ENCODE measurements around the gene PCBP3.

PCBP3 gene

GRCh38 chr21:45980697-45981096 lies 337.2 kb downstream of the PCBP3 start:
- H3K27me3 ChIP-seq (ENCODE audit: control insufficient read depth, insufficient read depth, low read length), result peaks cover 31% of the 10 kb centered on the region
- no peaks in the 10 kb centered on the region for H3K9me3 ChIP-seq (ENCODE audit: control insufficient read depth, low read length)
- no peaks in the 10 kb centered on the region for H3K36me3 ChIP-seq (ENCODE audit: control insufficient read depth, insufficient read depth, low read length)
- peaks cover 16% of the 10 kb centered on the region for H3K4me1 ChIP-seq (ENCODE audit: control insufficient read depth, insufficient read depth, low read length)
- no peak overlapping the region for H3K9ac ChIP-seq (ENCODE audit: low read length)
- no peak overlapping the region for H3K4me3 ChIP-seq (ENCODE audit: low read length)

DNA sequence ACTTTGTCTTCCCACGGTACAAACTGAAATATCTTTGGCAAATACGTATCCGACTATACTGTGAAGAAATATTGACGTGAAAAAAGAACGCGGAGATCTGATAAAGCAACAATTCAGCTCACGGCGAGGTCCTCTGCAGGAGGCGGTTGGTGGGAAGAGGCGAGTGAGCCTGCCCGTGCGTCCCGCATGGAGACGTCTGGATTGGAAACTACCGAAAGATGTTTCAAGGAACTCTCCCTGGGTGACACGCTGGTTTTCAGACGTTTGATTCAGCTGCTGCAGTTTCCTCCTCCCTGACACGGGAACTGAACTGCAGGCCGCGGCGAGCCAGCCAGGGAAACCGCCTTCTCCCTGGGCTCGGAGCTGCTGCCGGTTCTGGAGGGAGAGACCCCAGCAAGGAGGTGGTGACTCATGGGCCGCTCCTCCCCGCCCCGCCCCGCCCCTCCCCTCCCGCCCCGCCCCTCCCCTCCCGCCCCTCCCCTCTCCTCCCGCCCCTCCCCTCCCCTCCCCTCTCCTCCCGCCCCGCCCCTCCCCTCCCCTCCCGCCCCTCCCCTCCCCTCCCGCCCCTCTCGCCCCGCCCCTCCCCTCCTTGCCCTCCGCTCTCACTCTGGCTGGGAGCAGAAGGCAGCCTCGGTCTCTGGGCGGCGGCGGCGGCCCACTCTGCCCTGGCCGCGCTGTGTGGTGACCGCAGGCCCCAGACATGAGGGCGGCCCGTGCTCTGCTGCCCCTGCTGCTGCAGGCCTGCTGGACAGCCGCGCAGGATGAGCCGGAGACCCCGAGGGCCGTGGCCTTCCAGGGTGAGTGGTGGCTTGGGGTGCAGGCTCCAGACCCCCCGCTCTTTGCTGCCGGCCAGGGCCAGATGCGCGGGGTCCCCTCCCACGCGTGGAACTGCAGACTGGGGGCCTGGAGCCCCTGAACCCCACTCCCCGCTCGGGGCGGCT lies 337.9 kb downstream of the PCBP3 start, which contains the start of gene COL6A1:
COL6A1 (plus strand) TSS at position 620 of the 941 bp plus-strand sequence; CDS start at position 701, 81 bp downstream.
- Histone ChIP-seq H3K9me3 (ENCODE audit: control insufficient read depth, low read length) (no peaks in the 10 kb centered on the region), H3K27me3 (ENCODE audit: control insufficient read depth, insufficient read depth, low read length) (peaks cover 31% of the 10 kb centered on the region), H3K4me1 (ENCODE audit: control insufficient read depth, insufficient read depth, low read length) (peaks cover 16% of the 10 kb centered on the region)

GRCh38 chr21:45982092-45982757 lies 338.7 kb downstream of the PCBP3 start:
- peak overlapping the region; percentile 29 for H3K9ac ChIP-seq (ENCODE audit: low read length)
- no peaks in the 10 kb centered on the region for H3K9me3 ChIP-seq (ENCODE audit: control insufficient read depth, low read length)
- no peaks in the 10 kb centered on the region for H3K36me3 ChIP-seq (ENCODE audit: control insufficient read depth, insufficient read depth, low read length)
- peaks cover 27% of the 10 kb centered on the region for H3K27me3 ChIP-seq (ENCODE audit: control insufficient read depth, insufficient read depth, low read length)
- no peak overlapping the region for H3K4me3 ChIP-seq (ENCODE audit: low read length)
- peaks cover 16% of the 10 kb centered on the region for H3K4me1 ChIP-seq (ENCODE audit: control insufficient read depth, insufficient read depth, low read length)

More for the DNA sequence above, 337.9 kb downstream of the PCBP3 start, which contains the start of gene COL6A1:
- Histone ChIP-seq H3K4me3 (ENCODE audit: low read length) (no peak within 1 kb of the TSS), H3K36me3 (ENCODE audit: control insufficient read depth, insufficient read depth, low read length) (no peaks in the 10 kb centered on the region), H3K9ac (ENCODE audit: low read length) (peak within 1 kb of the TSS; percentile 29)

GRCh38 chr21:45982758-45983648 lies 339.5 kb downstream of the PCBP3 start:
- Histone ChIP-seq H3K4me3 (ENCODE audit: low read length) (no peak overlapping the region), H3K9me3 (ENCODE audit: control insufficient read depth, low read length) (no peaks in the 10 kb centered on the region), H3K9ac (ENCODE audit: low read length) (peak overlapping the region; percentile 29), H3K27me3 (ENCODE audit: control insufficient read depth, insufficient read depth, low read length) (peaks cover 27% of the 10 kb centered on the region), H3K36me3 (ENCODE audit: control insufficient read depth, insufficient read depth, low read length) (no peaks in the 10 kb centered on the region), H3K4me1 (ENCODE audit: control insufficient read depth, insufficient read depth, low read length) (peaks cover 16% of the 10 kb centered on the region)

DNA sequence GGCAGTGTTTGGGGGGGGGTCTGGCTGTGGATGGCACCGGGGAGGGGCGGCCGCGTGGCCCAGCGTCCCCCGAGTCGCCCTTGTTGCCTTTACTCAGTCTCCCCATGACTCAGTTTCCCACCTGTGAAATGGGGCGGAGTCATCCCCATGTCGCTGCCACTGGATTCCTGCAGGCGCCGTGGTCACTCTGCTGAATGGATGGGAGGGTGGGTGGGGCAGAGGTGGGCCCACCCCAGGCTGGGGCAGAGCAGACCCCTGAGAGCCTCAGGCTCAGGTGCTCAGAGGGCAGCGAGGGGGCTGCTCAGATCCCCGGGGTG lies 340.1 kb downstream of the PCBP3 start:
- H3K9ac ChIP-seq (ENCODE audit: low read length), result no peak overlapping the region
- no peak overlapping the region for H3K4me3 ChIP-seq (ENCODE audit: low read length)
- H3K9me3 ChIP-seq (ENCODE audit: control insufficient read depth, low read length), result no peaks in the 10 kb centered on the region
- no peaks in the 10 kb centered on the region for H3K36me3 ChIP-seq (ENCODE audit: control insufficient read depth, insufficient read depth, low read length)
- H3K27me3 ChIP-seq (ENCODE audit: control insufficient read depth, insufficient read depth, low read length), result peaks cover 27% of the 10 kb centered on the region
- H3K4me1 ChIP-seq (ENCODE audit: control insufficient read depth, insufficient read depth, low read length), result peaks cover 16% of the 10 kb centered on the region

DNA sequence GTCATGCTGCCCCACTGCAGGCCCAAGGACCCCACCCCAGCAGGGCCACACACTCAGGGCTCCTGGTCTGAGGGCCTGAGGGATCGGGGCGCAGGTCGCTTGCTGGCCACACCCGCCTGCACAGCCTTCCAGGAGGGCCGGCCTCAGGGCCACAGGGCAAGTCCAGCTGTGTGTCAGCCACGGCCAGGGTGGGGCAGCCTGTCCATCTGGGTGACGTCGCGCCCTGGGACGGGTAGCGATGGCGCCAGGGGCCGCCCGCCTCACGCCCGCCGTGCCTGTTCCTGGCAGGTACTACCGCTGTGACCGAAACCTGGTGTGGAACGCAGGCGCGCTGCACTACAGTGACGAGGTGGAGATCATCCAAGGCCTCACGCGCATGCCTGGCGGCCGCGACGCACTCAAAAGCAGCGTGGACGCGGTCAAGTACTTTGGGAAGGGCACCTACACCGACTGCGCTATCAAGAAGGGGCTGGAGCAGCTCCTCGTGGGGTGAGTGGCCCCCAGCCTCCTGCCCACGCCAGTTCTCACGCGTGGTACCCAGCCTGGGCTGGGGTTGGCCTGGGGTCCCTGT lies 340.5 kb downstream of the PCBP3 start:
- no peaks in the 10 kb centered on the region for H3K36me3 ChIP-seq (ENCODE audit: control insufficient read depth, insufficient read depth, low read length)
- H3K27me3 ChIP-seq (ENCODE audit: control insufficient read depth, insufficient read depth, low read length), result peaks cover 27% of the 10 kb centered on the region
- H3K4me1 ChIP-seq (ENCODE audit: control insufficient read depth, insufficient read depth, low read length), result peaks cover 16% of the 10 kb centered on the region
- H3K9ac ChIP-seq (ENCODE audit: low read length), result no peak overlapping the region
- no peak overlapping the region for H3K4me3 ChIP-seq (ENCODE audit: low read length)
- no peaks in the 10 kb centered on the region for H3K9me3 ChIP-seq (ENCODE audit: control insufficient read depth, low read length)

DNA sequence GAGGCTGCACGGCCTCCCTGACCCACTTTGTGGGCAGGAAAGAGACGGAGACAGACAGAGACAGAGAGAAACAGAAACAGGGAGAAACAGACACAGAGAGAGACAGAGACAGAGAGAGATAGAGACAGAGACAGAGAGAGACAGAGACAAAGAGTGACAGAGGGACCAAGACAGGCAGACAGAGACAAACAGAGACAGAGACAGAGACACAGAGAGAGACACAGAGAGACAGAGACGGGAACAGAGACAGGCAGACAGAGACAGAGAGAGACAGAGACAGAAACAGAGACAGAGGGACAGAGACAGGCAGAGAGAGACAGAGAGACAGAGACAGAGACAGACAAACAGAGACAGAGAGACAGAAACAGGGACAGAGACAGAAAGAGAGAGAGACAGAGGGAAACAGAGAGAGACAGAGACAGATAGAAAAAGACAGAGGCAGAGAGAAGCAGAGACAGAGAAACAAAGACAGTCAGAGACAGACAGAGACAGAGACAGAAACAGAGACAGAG lies 341.1 kb downstream of the PCBP3 start:
- H3K9ac ChIP-seq (ENCODE audit: low read length), result peak overlapping the region; percentile 43
- H3K4me1 ChIP-seq (ENCODE audit: control insufficient read depth, insufficient read depth, low read length), result peaks cover 16% of the 10 kb centered on the region
- H3K4me3 ChIP-seq (ENCODE audit: low read length), result no peak overlapping the region
- no peaks in the 10 kb centered on the region for H3K9me3 ChIP-seq (ENCODE audit: control insufficient read depth, low read length)
- no peaks in the 10 kb centered on the region for H3K36me3 ChIP-seq (ENCODE audit: control insufficient read depth, insufficient read depth, low read length)
- H3K27me3 ChIP-seq (ENCODE audit: control insufficient read depth, insufficient read depth, low read length), result peaks cover 22% of the 10 kb centered on the region

GRCh38 chr21:45985471-45986315 lies 342.2 kb downstream of the PCBP3 start:
- Histone ChIP-seq H3K27me3 (ENCODE audit: control insufficient read depth, insufficient read depth, low read length) (peaks cover 17% of the 10 kb centered on the region), H3K36me3 (ENCODE audit: control insufficient read depth, insufficient read depth, low read length) (no peaks in the 10 kb centered on the region), H3K4me3 (ENCODE audit: low read length) (no peak overlapping the region), H3K9me3 (ENCODE audit: control insufficient read depth, low read length) (no peaks in the 10 kb centered on the region), H3K9ac (ENCODE audit: low read length) (no peak overlapping the region), H3K4me1 (ENCODE audit: control insufficient read depth, insufficient read depth, low read length) (peaks cover 13% of the 10 kb centered on the region)

DNA sequence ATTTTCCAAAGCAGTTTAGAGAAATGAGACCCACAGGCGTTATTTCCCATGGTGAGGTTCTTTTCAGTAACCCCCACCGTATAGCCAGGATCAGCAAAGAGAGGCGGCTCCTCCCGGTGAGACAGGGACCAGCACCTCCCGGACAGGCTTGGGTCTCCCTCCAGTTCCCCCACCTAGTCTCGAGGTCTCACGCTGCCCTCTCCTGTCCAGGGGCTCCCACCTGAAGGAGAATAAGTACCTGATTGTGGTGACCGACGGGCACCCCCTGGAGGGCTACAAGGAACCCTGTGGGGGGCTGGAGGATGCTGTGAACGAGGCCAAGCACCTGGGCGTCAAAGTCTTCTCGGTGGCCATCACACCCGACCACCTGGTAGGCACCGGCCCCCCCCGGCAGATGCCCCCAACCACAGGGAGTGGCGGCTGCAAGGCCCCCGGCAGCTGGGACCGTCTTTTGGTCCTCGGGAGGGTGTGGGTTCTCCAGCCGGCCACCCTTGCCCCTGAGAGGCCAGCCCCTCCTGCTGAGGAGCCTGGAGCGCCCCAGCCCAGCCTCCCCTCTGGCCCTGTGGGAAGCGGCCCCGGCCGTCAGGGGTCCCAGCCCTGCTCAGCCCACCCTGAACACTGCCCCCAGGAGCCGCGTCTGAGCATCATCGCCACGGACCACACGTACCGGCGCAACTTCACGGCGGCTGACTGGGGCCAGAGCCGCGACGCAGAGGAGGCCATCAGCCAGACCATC lies 343.0 kb downstream of the PCBP3 start:
- H3K4me1 ChIP-seq (ENCODE audit: control insufficient read depth, insufficient read depth, low read length), result peaks cover 7% of the 10 kb centered on the region
- H3K27me3 ChIP-seq (ENCODE audit: control insufficient read depth, insufficient read depth, low read length), result peaks cover 14% of the 10 kb centered on the region
- no peak overlapping the region for H3K9ac ChIP-seq (ENCODE audit: low read length)
- no peaks in the 10 kb centered on the region for H3K36me3 ChIP-seq (ENCODE audit: control insufficient read depth, insufficient read depth, low read length)
- no peak overlapping the region for H3K4me3 ChIP-seq (ENCODE audit: low read length)
- no peaks in the 10 kb centered on the region for H3K9me3 ChIP-seq (ENCODE audit: control insufficient read depth, low read length)

- Histone ChIP-seq H3K9me3 (ENCODE audit: control insufficient read depth, low read length) (no peaks in the 10 kb centered on the region), H3K9ac (ENCODE audit: low read length) (no peak overlapping the region), H3K36me3 (ENCODE audit: control insufficient read depth, insufficient read depth, low read length) (no peaks in the 10 kb centered on the region), H3K27me3 (ENCODE audit: control insufficient read depth, insufficient read depth, low read length) (peaks cover 9% of the 10 kb centered on the region), H3K4me3 (ENCODE audit: low read length) (no peak overlapping the region), H3K4me1 (ENCODE audit: control insufficient read depth, insufficient read depth, low read length) (peaks cover 2% of the 10 kb centered on the region)
These were observed 343.7 kb downstream of the PCBP3 start for GRCh38 chr21:45987121-45987711.
